ENCODE results near the gene CAV1.

CAV1 gene

DNA sequence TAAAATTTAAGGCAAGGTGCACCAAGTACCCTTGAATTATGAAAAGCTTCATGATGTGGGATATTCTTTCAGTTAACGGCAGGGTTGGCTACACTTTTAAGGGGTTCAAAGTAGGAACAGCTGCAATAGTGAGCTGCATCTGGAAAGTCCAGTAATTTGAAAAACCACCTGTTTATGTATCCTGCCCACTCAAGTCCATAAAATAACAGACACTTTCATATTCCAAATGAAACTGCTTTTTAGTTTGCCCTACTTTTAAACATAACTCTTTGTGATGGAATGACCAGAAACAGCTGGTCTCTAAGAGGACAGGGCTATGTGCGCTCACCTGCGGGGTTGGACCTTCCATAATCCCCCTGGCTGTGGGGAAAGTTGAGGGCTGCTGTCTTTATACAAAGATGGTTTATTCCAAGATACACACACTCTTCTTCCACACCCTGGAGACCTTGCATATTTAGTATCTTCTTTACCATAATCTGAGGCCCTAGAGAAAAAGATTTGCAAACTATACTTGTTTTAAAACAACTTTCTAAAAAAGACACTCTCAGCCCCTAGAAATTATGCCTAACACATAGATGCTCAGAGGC lies 7.4 kb downstream of the CAV1 start:
- DNase-seq: no peak

DNA sequence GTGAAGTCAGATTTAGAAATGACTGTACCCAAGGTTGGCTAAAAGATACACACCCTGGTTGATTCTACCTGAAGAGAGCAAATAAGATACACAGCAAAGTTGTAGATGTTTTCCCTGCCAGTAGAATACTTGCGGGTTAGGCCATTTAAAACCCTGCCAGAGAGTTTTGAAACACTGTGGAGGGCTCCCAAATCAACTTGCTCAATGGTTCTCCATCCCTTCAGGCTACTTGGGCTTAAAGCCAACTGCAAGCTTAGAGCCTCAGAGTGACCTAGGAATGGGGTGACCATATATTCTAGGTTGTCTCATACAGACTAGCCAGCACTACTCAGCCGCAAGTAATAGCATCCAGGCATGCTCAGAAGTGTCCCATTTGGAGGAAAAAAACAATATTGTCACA lies 10.0 kb downstream of the CAV1 start:
- no peak for DNase-seq

DNA sequence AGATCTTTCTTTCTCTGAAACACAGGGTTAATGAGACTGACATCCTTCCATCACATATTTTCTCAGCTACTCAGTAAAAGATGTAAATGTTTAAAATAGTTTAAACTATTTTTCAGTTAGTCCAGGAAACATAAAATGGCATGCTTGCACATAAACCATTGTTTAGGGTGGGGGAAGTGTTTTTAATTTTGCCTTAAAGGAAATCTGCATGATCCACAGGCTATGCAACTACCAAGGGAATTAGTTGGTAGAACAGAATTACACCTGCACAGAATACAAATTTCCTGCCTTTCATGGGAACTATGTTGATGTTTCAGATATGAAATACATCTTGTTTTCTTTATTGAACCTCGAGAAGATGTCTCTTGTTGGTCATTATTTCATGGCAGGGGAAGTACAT lies 10.6 kb downstream of the CAV1 start:
- no peak for DNase-seq

DNA sequence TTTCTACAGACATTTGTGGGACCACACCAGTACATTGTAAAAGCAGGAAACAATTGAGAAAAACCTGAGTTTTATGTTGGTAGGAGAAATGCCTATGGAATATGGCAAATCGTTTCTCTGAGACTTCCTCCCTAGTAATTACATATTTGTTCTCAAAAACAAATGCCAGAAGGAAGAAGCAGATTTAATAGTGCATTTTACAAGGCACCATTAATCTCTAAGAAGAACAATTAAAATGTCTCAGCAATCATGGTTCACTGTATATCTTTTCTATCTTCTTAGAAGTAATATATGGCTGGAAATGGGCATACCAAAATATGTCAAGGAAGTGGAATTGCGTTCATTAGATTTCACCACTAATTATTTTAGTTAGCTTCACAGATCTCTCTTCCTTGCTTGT lies 13.3 kb downstream of the CAV1 start:
- DNase-seq: no peak

DNA sequence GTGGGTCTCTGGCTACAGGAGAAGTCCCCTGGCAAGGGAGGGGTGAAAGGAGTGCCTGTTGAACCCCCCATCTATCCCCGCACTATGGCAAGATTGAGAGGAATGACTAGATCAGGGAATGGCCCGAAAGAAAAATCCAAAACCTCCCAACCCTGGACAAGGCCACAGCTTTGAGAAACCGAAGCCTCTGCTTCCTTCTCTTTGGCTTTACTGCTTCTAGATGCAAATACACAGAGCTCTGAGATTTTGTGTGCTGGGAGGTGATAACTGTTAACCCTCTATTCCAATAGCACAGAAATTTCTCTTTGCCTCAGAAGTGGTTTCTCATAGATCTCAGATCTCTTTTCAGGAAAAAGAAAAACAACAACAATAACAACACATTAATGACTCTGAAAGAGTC lies 15.0 kb downstream of the CAV1 start:
- DNase-seq: no peak

DNA sequence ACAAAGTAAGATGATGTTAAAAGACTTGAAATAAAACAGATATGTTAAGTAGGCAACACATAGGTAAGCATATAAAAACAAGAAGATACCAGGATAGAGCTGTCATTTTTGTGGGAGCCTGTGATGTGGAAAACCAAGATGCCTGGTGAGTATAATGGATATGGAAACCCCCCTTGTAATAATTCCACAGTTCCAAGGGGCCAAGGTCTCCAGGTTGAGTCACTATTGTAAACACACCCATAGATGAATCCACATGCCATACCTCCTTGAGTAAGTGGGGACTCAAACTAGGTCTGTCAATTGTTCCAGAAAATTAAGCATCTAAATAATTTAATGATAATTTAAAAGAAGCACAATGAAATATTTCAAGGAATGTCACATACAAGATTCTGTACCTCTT lies 15.9 kb downstream of the CAV1 start:
- no peak for DNase-seq

DNA sequence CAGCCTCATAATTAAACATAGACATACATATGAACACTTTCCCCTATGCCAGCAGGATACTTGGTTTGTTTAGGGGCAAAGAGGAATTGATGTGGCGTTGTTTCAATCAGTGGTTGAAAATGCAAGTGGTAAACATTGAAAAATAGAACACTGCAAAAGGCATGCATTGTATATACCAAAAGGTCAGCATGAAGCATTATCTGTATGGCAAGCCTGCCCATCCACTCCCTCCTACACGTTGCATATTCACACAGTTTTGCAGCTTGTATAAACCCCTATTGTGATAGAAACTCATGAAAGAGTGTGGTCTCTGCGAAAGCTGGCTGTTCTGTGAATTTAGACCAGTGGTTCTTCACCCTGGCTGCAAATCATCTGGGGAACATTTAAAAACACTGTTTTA lies 17.1 kb downstream of the CAV1 start:
- DNase-seq: no peak

DNA sequence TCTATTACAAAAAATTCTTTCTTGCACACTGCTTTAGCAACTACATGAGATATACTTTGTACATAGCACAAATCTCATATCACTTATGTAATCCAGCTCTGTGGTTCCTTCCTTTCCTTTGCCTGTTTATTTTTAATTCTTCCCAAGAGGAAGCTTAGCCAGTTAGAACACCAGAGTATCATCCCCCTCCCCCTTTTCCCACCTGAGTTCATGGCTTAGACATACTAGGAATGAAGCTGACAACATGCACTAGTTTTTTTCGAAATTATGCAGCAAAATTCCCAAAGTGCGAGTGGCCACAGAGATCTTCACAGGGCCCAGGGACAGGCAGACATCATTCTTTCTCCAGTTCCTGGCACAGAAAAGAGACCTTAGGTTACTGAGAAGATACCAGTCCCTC lies 17.8 kb downstream of the CAV1 start:
- no peak for DNase-seq

DNA sequence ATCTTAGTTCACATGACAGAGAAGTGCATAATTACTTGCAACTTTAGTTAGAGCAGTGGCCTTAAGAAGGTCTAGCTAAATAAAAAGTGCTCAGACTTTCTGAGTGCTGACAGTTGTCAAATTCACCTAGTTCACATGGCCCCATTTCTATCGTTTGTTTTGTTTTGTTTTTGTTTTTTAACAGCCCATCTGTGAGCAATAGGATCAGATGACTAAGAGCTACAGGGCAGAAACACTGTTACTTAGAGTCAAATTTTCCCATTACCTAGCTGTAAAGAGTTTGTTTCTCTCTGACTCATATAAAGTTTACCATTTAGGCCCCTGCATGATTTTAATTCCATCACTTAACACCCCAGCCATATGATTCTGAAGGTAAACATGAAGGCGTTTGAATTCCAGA lies 18.8 kb downstream of the CAV1 start:
- no peak for DNase-seq

DNA sequence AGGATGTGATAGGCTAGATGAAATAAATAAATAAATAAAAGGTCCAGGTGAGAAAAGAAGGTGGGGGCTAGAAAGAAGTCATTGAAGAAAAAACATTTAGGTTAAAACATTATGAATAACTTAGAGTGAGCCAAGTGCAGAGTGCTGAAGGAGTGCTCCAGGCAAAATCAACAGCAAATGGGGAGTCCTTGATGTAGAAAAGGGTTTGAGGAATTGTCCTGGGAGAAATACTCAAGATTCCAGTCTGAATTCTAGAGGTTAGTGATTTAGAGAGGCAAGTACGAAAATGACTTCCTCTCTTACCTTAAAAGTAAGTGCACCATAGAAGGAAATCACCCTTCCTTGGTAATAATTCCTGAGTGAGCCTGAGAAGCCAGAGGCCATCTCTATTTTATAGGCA lies 19.7 kb downstream of the CAV1 start:
- DNase-seq: no peak

DNA sequence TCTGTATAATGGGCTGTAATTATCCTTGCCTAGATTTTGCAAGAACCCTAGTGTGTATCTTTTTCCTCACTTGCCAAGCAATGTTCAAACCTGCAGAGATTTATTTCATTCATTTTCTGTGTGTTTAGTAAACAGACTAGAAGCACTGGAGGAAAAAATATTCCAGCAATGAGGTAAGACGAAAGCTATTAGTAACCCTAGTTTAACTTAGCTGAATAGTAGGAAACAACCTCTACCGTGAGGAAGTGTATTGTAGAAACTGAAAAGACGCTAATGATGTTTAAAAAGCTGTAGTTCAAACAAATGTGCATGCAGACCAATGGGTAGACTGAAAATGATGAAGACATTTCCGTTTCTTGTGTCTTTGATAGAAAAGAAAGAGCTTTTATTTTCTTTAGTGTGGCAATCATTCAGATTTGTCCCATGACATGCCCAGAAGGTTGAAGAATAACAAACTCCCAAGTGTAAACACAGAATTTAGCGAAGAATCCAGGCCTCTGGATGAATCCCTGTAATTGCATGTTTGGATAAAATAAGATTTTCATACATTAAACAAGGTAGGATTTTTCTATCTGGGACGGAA lies 20.7 kb downstream of the CAV1 start:
- DNase-seq: no peak

DNA sequence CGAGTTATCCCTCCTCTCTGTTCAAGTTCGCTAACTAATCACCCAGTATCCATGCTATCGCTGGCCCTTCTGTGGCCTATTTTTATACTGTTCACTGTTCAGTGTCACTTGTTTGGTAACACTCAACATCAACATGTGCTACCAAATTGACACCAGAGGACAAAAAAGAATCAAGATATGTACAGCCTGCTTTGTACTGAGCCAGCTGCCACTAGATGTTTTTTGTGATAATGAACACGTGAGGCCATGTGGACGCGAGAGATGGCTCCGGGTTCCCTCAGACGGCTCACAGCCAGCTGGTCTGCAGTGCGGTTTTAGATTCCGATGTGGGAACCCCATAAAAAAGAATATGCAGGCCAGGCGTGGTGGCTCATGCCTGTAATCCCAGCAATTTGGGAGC lies 21.2 kb downstream of the CAV1 start:
- no peak for DNase-seq

DNA sequence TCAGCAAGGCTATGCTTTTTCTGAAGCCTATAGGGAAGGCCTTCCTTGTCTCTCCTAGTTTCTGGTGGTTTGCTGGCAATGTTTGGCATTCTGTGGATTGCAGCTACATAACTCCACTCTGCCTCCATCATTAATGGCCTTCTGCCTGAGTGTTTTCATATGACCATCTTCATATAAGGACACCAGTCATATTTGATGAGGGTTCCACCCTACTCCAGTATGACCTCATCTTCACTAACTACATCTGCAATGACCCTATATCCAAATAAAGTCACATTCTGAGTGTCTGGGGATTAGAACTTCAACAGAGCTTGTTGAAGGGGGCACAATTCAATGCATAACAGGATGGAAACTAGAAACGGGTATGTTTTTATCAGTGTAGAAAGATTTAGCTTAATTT lies 22.1 kb downstream of the CAV1 start:
- DNase-seq: no peak

DNA sequence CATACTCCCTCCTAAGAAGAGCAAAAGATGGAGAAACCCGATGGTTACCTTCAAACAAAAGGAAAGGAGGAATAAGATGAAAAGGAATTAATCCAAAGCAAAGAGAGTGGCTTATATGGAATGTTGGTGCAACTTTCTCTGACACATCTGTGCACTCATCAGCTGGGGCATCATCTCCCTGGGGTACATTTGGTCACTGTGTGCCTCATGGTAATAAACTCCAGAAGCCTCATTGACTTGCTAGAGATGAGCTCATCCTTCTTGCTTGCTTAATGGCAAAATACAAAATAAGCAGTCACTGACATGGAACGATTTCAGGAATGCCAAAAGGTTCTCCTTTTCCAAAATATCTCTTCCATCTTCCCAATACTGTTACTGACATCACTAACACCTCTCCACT lies 22.5 kb downstream of the CAV1 start:
- no peak for DNase-seq

DNA sequence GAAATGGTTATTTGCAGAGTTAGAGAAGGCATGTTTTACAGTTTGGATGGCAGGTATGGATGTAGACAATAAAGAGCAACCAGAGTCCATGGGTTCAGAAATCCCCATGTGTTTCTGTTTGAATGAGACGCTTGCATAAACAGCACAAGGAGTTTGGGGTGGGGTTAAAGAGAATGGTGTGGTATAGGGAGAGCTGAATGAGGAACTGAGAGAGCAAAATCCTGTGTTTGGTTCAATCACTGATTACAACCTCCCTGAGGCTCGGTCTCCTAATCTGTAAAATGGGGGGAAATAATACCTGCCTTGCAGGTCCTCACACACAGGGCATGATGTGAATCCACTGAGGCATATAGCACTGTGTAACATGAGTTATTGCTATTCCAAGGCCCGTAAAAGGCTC lies 23.7 kb downstream of the CAV1 start:
- DNase-seq: no peak

DNA sequence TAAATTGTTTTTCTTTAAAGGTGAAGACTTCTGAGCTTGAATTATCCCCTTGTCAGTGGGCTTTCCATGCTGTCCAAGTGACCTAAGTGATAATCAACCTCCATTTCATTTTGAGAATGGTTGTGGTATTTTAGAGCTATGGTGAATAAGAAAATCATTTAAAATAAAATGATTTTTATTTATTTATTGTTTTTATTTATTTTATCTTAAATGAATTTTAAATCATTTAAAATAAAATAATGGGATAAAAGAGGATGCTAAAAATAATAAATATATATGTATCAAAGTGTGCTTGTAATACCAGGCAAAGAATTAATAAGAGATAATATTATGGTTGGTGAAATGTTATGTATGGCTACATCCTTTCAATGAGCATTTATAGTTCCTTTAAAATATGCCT lies 24.5 kb downstream of the CAV1 start:
- DNase-seq: no peak

DNA sequence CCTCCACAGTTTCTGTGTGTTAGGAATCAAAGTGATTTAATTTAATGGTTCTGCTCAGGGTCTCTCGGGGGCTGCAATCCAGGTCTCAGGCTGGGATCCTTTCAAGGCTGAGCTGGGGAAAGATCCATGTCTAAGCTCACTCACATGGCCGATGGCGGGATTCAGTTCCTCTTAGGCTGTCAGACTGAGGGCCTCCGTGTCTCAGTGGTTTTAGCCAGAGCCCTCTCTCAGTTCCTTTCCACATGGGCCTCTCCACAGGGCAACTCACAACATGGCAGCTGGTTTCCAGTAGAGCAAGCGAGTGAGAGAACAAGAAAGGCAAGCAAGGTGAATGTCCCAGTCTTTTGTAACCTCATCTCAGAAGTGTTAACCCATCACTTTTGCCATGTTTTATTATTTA lies 26.9 kb downstream of the CAV1 start:
- DNase-seq: no peak

DNA sequence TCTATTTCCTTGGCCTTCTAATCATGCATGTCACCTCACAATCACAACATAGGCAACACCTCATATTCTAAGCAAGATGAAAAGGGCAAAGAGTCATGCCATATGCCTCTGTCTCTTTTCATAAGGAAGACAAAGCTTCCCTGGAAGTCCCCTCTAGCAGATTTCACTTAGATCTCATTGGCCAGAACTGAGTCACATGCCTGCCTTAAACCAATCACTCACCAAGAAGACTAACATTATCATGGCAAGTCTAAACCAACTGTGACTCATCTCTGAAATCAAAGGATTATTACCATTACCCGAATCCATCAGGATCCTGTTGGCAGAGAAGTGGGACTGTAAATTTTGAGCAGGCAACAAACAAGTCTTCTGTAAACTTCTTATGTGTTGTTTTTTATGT lies 27.8 kb downstream of the CAV1 start:
- no peak for DNase-seq

DNA sequence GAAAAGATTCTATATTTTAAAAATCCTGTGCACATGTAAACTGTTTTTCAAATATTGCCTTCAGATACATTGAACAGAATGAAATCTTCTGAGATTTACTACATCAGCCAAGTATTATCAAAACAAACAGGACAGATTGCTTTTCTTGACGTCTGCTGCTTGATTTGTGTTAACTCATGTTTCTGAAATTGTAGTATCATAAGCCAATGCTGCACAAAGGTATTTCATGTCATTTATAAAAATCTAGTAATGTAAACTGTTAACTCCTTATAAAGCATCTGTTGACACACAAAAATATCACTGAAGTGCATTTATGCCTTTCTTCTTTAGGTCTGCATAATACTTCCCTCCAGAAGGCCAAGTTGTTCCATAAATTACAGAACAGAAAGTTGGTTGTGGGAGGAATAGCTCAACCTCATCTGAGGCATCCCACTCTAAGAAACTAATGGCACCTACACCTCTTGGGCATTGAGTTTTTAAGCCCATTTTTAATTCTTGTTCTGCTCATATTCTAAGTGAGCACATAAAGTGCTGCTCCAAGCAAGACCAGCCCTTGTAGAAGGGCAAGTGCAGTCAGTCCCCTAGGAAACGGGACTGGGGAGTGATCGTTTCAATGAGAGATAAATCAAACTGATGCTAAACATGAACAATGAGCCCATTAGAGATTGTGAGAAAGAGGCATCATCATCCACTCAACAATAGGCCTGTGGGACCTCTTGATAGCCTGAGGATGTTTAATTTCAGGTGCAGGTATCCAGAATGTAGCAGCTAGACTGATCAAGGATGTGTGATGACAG lies 28.5 kb downstream of the CAV1 start:
- no peak for DNase-seq

DNA sequence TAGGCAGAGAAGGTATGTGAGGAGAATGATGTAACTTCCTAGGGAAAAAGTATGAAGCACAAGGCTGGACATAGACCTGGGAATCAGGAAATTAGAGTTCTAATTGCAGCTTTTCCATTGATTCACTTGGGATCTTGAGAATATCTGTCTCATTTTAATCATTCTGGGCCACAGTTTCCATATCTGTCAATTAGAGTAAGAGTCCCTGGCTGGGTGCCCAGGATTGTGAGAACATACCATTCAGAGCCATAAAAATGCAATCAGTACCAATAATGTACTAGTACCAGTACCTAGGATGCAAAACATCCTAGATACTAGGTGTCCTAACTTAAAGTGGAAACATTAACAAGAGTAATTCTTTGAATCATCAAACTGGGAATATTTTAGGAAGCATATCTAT lies 29.6 kb downstream of the CAV1 start:
- no peak for DNase-seq

DNA sequence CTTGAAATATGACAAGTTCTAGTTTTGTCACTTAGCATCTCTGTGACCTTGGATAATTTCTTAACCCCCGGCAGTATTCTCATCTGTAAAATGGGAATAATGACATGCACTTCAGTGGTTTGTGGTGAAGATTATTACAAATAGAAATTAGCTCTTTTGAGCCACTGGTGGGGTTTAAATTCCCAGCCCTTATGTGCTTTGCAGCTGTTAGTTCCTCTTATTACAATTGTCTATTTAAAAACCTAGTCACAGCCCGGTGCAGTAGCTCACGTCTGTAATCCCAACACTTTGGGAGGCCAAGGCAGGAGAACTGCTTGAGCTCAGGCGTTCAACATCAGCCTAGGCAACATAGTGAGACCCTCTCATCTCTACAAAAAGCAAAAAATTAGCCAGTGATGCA lies 30.1 kb downstream of the CAV1 start:
- no peak for DNase-seq

DNA sequence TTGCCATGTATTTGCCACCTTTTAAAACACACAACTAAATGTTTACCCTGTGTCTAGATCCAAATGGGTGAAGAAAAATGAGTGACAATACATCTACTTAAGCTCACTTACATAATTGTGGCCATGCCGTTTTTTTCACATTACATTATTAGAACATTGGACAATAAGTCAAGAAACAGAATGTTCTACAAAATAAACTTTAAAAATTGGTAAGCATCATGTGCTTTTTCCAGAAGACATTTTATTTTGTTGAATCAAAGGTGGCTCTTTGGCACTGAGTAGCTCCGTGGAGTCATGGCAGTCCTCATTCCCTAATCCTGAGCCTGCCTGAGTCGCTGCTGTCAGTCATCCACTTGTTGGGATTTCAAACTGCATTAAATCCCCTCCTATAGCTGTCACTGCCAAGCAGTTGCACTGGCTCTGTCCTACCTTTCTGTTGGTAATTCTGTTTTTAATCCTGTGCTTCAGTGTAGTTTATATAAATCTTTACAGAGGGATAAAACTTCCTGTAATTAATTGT lies 32.3 kb downstream of the CAV1 start:
- no peak for DNase-seq

DNA sequence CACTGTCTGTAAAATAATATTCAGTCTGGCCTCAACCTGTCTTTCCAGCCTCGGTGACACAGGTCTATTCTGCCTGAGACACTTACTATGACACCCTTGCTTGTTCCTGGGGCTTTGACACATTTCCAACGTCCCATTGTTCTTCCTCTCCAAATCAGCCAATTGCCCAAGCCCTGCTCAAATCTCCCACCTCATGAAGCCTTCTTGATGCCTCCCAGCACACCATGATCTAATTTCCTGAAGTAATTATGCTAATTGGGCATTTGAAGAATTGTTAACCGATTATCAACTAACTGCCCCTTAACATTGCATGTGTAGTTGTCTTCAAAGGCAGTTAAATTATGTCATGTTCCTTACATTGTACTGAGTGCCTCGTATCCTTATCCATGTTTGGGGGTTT lies 33.1 kb downstream of the CAV1 start:
- DNase-seq: no peak

Data from NCI-H146 (cell line).